Measurements from ENCODE around the gene PER3.

PER3 gene

DNA sequence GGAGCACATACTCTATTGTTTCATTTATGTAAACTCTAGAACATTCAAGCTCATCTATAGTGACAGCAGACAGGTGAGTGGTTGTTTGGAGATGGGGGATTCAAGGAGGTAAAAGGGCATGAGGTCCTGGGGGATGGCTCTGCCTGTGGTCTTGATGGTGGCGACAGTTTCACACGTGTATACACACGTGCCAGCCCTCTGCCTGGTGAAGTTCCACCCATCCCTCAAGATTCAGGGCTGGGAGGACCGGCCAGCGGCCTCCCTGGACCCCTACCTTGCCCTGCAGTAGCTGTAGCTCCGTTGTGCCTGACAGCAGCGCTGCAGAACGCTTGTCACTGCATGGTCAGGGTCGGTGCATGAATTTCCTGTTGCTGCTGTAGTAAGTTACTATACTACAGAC, 107.7 kb downstream of the PER3 start:
- no peak for DNase-seq (ENCODE audit: insufficient read length, low spot score)
- FAIRE-seq, result no peak
- TF ChIP-seq SPI1 (IDR thresholded peaks at IDR 0.05; ENCODE audit: low read depth, low read length) (no peak), TAF1 (IDR thresholded peaks at IDR 0.05; ENCODE audit: low read depth, low read length) (no peak)

DNA sequence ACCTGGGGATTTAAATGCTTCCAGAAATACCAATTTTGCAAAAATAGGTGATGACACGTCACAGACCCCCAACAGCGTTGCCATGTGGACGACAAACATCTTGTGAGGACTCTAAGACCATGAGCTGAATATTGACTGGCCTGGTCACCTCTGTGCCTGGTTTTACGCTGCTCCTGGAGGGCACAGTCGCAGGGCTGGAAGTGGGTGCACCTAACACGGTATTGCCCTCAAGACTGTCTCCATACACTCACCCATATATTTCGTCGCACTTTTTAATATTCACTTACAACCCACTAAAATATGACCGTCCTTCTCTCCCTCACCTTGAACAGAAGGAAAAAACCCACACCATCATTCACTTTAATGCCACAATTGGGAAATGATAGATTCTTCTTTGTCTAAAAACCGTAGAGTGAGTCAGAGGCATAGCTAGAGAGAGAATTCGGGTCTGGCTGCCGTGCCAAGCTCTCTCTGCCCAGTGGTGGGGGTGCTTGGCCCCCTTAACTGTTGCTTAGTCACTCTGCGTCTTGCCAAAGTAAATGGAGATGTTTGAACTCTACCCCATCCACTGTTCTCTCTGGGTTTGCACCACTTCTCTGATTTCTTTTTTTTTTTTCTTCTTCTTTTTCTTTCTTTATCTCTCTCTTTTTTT, 109.6 kb downstream of the PER3 start:
- FAIRE-seq (no peak), DNase-seq (ENCODE audit: insufficient read length, low spot score) (no peak)
- TF ChIP-seq TAF1 (IDR thresholded peaks at IDR 0.05; ENCODE audit: low read depth, low read length) (no peak), SPI1 (IDR thresholded peaks at IDR 0.05; ENCODE audit: low read depth, low read length) (no peak), PAX5 (IDR thresholded peaks at IDR 0.05; ENCODE audit: insufficient read depth, low read length, severe bottlenecking) (no peak), POU2F2 (IDR thresholded peaks at IDR 0.05; ENCODE audit: low read depth, low read length) (no peak), POLR2AphosphoS5 (IDR thresholded peaks at IDR 0.05; ENCODE audit: low read depth, low read length) (no peak), POLR2A (IDR thresholded peaks at IDR 0.05; ENCODE audit: low read depth, low read length) (no peak)

Data from GM12891 (cell line).